Measurements from ENCODE around the gene MLEC.

DNA sequence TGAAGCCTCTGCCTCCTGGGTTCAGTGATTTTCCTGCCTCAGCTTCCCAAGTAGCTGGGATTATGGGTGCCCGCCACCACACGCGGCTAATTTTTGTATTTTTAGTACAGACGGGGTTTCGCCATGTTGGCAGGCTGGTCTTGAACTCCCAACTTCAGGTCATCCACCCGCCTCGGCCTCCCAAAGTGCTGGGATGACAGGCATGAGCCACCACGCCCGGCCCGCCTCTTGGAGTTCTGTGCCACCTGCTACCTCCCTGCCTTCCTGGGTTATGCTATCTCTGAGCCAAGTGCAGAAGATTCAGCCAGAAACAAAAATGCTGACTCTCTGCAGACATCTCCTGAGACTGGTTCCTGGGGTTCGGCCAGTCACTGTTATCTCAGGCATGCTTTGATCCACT is 33.3 kb upstream of the MLEC start:
- TF ChIP-seq, protein P1, sequence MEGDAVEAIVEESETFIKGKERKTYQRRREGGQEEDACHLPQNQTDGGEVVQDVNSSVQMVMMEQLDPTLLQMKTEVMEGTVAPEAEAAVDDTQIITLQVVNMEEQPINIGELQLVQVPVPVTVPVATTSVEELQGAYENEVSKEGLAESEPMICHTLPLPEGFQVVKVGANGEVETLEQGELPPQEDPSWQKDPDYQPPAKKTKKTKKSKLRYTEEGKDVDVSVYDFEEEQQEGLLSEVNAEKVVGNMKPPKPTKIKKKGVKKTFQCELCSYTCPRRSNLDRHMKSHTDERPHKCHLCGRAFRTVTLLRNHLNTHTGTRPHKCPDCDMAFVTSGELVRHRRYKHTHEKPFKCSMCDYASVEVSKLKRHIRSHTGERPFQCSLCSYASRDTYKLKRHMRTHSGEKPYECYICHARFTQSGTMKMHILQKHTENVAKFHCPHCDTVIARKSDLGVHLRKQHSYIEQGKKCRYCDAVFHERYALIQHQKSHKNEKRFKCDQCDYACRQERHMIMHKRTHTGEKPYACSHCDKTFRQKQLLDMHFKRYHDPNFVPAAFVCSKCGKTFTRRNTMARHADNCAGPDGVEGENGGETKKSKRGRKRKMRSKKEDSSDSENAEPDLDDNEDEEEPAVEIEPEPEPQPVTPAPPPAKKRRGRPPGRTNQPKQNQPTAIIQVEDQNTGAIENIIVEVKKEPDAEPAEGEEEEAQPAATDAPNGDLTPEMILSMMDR (IDR thresholded peaks at IDR 0.05), result no peak
- no peak for TF ChIP-seq ZFX (IDR thresholded peaks at IDR 0.05; ENCODE audit: borderline replicate concordance)

All from 22Rv1 (cell line).